Activated T-cell treated with anti-CD3 and anti-CD28 coated beads, Interleukin-2, amount 50 U/mL, for 24 hours (primary cell): ENCODE measurements around the gene RGPD8.

Experiments
- DNase-seq: peaks from one replicate; pipeline ENCODE4 v3.0.0-alpha.2; 2020
- H3K27ac Mint-ChIP-seq: 2 replicates; pipeline ENCODE4 v1.8.0; 2020; ENCODE audit warnings: mild to moderate bottlenecking, mixed read lengths
- H3K27me3 Mint-ChIP-seq: 2 replicates; pipeline ENCODE4 v1.8.0; 2020; ENCODE audit warnings: mixed read lengths
- H3K36me3 Mint-ChIP-seq: 2 replicates; pipeline ENCODE4 v1.8.0; 2020; ENCODE audit warnings: low read depth, mixed read lengths
- H3K4me1 Mint-ChIP-seq: 2 replicates; pipeline ENCODE4 v1.8.0; 2020; ENCODE audit warnings: low read depth, mixed read lengths
- H3K4me3 Mint-ChIP-seq: 2 replicates; pipeline ENCODE4 v1.8.0; 2020; ENCODE audit warnings: mild to moderate bottlenecking, moderate library complexity, mixed read lengths
- H3K9me3 Mint-ChIP-seq: 2 replicates; pipeline ENCODE4 v1.8.0; 2020; ENCODE audit warnings: mixed read lengths

RGPD8 gene

GRCh38 chr2:112321375-112322320 lies 111.8 kb downstream of the RGPD8 start:
- peaks cover 32% of the 10 kb centered on the region for H3K36me3 Mint-ChIP-seq
- H3K4me1 Mint-ChIP-seq, result no peaks in the 10 kb centered on the region
- H3K9me3 Mint-ChIP-seq, result no peaks in the 10 kb centered on the region
- no peak overlapping the region for H3K27ac Mint-ChIP-seq
- DNase-seq, result no peak
- H3K27me3 Mint-ChIP-seq, result no peaks in the 10 kb centered on the region
- no peak overlapping the region for H3K4me3 Mint-ChIP-seq
